MM.1S (cell line): Measurements from ENCODE around the gene MSRB3.

Experiments
- CTCF ChIP-seq: fragments of 300-600 bp; sonication (generic); IDR thresholded peaks from 2 replicates; pipeline ENCODE4 v1.5.1; 2016; ENCODE audit warnings: antibody characterized with exemption, low read length, mixed read lengths
- EZH2phosphoT487 ChIP-seq: fragments of 300-600 bp; sonication (generic); IDR thresholded peaks from 2 replicates; pipeline ENCODE4 v1.6.1; 2018; ENCODE audit warnings: antibody characterized with exemption, low read length

GRCh38 chr12:65275627-65276026 is 2.9 kb upstream of the MSRB3 start:
- no peak for TF ChIP-seq CTCF
- TF ChIP-seq EZH2phosphoT487 = no peak
